Keratinocyte (primary cell): ENCODE measurements around the gene DDX31.

ENCODE experiments used
- EZH2 ChIP-seq: IDR thresholded peaks from one replicate; pipeline ENCODE4 v1.6.1; 2012; ENCODE audit warnings: inconsistent platforms, mild to moderate bottlenecking, low read length, moderate library complexity
- TF ChIP-seq, protein P1 (sequence below), 3 experiments: IDR thresholded peaks in 1 of 3; conservative IDR thresholded peaks in 1 of 3; optimal IDR thresholded peaks in 1 of 3; 2 replicates in 2 of 3; 3 replicates in 1 of 3; pipeline versions ENCODE3 to v1.5.1; 2011; ENCODE audit warnings: low read length in 3 of 3, mild to moderate bottlenecking in 3 of 3, moderate library complexity in 2 of 3, control low read depth in 1 of 3, inconsistent platforms in 1 of 3; ENCODE audit not compliant: insufficient read depth in 2 of 3; ENCODE audit errors: extremely low read depth in 1 of 3

DNA sequence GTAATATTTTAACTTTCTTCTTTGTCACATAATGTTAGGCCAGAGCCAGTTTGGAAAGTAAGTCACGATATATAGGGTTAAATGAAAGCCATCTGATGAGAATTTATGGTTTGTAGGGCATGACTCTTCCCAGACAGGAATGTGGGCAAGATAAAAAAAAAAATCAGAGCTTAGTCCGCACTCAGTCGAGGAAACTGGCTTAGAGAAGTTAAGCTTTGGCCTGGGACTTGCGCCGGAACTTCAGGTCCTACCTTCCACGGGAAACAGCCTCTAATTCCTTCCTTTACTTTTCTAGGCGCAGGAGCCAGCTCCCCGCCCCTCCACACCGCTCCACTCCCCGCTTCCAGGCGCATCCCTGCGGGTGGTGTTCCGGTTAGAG is 475 bp downstream of the DDX31 start:
- TF ChIP-seq, protein P1, sequence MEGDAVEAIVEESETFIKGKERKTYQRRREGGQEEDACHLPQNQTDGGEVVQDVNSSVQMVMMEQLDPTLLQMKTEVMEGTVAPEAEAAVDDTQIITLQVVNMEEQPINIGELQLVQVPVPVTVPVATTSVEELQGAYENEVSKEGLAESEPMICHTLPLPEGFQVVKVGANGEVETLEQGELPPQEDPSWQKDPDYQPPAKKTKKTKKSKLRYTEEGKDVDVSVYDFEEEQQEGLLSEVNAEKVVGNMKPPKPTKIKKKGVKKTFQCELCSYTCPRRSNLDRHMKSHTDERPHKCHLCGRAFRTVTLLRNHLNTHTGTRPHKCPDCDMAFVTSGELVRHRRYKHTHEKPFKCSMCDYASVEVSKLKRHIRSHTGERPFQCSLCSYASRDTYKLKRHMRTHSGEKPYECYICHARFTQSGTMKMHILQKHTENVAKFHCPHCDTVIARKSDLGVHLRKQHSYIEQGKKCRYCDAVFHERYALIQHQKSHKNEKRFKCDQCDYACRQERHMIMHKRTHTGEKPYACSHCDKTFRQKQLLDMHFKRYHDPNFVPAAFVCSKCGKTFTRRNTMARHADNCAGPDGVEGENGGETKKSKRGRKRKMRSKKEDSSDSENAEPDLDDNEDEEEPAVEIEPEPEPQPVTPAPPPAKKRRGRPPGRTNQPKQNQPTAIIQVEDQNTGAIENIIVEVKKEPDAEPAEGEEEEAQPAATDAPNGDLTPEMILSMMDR (optimal IDR thresholded peaks at IDR 0.05 in 1 of 3, IDR thresholded peaks at IDR 0.05 in 1 of 3, conservative IDR thresholded peaks at IDR 0.05 in 1 of 3; ENCODE audit: extremely low read depth in 1 of 3, insufficient read depth in 2 of 3, low read length in 3 of 3): no peak
- TF ChIP-seq EZH2: no peak
